MM.1S (cell line): ENCODE data around the gene IFT122.

Source experiments
- EZH2 ChIP-seq: fragments of 300-600 bp; sonication (generic); optimal IDR thresholded peaks from 2 replicates; pipeline ENCODE3; 2017; ENCODE audit warnings: low read depth, mild to moderate bottlenecking, antibody characterized with exemption, low read length, mixed read lengths
- EZH2phosphoT487 ChIP-seq: fragments of 300-600 bp; sonication (generic); IDR thresholded peaks from 2 replicates; pipeline ENCODE4 v1.6.1; 2018; ENCODE audit warnings: antibody characterized with exemption, low read length
- TF ChIP-seq, protein P1 (sequence below): fragments of 300-600 bp; sonication (generic); IDR thresholded peaks from 2 replicates; pipeline ENCODE4 v1.5.1; 2016; ENCODE audit warnings: antibody characterized with exemption, low read length, mixed read lengths

DNA sequence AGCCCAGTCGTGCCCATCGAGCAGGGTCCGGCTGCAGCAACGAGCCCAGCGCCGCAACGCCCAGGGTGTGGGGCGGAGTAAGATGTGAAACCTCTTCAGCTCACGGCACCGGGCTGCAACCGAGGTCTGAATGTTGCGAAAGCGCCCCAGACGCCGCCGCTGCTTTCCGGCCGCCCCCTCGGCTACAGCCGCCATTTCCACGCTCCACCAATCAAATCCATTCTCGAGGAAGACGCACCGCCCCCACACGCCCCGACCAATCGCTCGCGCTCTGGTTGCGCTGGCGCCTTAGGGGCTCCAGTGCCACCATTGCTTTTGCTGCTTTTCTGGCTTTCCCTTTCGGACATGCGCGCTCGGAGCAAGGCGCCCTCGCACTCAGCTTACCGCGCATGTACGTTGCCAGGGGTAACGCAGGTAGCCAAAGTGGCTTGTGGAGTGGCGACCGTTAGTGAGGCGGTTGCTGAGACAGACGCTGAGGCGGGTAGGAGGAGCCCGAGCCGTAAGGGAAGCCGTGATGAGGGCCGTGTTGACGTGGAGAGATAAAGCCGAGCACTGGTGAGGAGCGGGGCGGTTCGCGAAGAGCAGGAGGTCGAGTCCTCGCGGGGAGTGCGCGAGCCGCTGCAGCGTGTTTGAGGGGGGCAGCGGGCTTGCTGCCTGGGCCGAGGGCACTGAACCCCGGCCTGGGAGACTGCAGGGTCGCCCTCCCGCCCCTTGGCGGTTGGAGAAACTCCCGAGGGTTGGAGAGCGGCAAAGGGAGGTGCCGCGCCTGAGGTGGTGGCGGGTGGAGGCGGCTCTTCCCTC lies at the start of gene IFT122, which contains the start of gene MBD4:
- TF ChIP-seq, protein P1, sequence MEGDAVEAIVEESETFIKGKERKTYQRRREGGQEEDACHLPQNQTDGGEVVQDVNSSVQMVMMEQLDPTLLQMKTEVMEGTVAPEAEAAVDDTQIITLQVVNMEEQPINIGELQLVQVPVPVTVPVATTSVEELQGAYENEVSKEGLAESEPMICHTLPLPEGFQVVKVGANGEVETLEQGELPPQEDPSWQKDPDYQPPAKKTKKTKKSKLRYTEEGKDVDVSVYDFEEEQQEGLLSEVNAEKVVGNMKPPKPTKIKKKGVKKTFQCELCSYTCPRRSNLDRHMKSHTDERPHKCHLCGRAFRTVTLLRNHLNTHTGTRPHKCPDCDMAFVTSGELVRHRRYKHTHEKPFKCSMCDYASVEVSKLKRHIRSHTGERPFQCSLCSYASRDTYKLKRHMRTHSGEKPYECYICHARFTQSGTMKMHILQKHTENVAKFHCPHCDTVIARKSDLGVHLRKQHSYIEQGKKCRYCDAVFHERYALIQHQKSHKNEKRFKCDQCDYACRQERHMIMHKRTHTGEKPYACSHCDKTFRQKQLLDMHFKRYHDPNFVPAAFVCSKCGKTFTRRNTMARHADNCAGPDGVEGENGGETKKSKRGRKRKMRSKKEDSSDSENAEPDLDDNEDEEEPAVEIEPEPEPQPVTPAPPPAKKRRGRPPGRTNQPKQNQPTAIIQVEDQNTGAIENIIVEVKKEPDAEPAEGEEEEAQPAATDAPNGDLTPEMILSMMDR = no peak
- TF ChIP-seq EZH2 (no peak), EZH2phosphoT487 (no peak)
